OCI-M2 (cell line): ENCODE measurements around the gene ARL4D.
"Not testable (repeated sequence)": the region's sequence is repeated elsewhere in the genome, so short reads cannot be mapped to it uniquely, and the experiment has no call there.

Experiments
- DNase-seq: peaks from one replicate; lab custom pipeline; 2025; ENCODE audit not compliant: unreplicated experiment; lab: John Stamatoyannopoulos, UW

ARL4D gene

DNA sequence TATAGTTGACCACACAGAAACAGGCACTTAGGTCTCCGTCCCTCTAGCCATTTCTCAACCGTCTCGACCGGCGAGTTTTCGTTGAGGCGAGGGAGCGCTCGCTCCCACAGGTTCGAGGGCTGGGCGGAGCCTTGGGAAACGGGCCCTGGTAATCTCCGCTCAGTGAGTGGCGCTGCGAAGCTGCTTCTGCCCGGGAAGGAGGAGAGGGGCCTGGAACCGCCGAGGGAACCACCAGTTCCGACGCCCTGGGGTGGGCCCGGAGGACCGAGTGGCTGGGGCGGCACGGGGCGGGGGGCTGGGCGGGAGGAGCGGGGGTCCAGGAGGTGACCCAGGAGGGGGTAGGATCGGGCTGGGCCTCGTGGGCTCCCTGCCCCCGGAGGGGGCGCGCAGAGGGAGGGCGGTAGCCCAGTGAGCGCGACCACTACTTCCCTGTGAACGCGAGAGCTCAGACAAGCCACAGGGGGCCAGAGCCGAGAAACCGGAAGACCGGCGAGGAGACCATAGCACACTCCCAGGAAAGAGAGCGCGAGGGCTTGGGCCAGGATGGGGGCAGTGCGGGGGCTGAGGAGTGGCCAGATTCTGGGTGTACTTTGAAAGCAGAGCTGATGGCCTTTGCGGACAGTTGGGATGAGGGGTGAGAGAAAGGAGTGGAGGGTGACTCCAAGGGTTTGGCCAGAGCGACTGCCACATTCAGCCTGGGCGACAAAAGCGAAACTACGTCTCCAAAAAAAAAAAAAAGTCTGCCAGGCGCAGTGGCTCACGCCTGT is 29.9 kb upstream of the ARL4D start:
- DNase-seq = no peak

DNA sequence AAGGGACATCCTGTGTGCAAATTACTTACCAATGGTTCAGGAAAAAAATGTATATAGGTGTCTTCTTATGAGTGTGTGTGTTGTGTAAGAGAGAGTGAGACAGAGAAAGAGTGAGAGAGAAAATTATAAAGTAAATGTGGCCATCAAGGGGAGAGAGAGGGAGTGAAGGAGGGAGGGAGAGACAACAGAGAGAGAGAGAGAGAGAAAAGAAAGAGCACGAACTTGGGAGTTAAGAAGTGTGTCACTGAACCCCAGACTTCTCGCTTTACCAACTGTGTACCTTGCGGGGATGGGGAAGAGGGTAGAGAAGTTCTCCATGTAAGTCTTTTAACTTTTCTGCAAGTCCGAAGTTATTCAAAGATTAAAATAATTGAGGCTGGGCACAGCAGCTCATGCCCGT is 28.8 kb upstream of the ARL4D start:
- no peak for DNase-seq

DNA sequence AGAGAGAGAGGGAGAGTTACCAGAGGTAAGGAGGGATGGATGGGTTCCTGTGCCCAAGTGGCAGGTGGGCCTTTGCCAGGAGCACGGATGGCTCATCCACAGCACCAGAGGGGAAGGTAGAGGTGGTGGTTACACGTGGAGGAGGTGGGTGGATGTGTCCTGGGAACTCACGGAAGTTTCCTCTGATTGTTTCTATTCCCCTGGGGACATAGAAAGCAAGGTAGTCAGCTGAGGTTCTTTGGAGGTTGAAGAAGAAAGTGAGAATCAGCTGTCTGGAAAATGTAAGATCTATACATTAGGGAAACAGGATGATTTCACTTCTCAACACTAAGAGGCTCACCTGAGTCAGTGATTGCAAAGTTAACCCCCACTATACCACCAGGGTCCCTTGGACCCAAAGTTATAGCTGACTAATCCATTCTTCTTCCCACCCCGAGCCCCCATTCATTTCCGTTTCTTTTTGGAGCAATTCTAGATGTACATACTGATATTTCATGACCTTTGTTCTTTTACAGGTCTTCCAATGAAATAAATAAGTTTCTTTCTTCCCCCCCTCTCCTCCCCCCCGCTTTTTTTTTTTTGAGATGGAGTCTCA is 27.5 kb upstream of the ARL4D start:
- no peak for DNase-seq

DNA sequence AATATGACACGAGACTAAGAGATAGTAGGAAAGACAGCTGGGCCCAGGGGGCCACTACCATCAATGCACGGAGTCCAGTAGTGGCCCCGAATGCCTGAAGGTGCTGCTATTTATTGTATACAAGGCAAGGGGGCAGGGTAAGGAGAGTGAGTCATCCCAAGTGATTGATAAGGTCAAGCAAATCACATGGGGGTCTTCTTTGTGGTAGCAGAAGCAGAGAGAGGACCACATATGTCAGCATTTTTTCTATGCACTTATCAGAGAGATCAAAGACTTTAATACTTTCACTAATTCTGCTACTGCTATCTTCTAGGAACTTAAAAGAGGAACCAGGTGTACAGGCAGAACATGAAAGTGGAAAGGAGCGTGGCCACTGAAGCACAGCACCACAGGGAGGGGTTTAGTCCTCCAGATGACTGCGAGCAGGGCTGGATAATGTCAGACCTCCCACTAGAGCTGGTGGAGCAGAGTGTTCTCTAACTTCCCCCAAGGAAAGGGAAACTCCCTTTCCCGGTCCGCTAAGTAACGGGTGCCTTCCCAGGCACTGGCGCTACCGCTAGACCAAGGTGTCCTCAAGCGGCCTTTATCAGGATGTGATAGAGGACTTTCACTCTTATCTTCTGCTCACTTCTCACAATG is 26.4 kb upstream of the ARL4D start:
- no peak for DNase-seq

DNA sequence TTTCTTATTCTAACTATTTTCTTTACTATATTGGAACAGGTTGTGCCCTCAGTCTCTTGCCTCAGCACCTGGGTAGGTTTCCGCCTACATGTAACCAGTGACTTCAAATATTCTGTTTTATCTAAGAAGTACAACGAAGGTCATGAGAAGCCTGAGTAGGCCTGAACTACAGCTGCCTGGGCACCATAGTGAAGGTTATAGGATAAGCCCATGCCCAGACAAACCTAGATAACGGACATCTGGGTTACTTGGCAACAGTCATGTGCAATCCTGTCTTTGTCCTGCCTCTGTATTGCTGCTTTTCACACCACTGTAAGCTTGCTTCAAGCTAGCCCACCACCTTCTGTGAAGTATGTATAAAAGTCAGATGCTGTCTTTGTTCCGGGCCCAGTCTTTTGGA is 25.4 kb upstream of the ARL4D start:
- DNase-seq = no peak

DNA sequence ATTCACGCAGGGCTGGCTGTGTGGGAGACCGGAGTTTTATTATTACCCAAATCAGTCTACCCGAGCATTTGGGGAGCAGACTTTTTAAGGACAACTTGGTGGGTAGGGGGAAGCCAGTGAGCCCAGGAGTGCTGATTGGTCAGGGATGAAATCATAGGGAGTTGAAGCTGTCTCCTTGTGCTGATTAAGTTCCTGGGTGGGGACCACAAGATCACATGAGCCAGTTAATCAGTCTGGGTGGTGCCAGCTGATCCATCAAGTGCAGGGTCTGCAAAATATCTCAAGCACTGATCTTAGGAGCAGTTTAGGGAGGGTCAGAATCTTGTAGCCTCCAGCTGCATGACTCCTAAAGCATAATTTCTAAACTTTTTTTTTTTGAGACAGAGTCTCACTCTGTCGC is 22.9 kb upstream of the ARL4D start:
- DNase-seq = not testable (repeated sequence)

DNA sequence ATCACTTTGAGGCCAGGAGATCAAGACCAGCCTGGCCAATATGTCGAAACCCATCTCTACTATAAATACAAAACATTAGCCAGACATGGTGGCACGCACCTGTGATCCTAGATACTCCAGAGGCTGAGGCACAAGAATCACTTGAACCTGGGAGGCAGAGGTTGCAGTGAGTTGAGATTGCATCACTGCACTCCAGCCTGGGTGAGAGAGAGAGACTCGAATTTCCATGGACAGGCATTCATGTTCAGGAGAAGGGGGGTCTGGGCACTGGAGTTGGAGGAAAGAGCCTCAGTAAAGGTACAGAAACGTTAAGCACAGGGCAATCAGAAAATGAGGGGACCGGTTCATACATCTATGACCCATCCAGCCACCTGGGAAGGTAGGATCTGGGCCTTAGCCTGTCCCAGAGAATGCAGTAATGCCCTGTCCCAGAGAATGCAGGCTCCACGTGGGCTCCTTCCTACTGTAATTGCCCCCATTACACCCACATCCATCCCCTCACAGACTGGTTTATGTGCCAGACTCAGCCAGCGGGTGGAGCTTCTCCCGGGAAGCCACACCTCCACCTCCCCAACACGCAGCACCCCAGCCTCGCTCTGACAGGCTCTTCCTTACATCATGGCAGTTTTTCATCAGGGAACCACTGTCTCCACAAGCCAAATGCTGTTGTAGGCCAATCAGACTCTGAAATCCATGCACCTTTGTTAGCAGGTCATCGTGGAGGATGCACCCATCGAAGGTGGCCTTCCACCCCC is 21.6 kb upstream of the ARL4D start:
- no peak for DNase-seq

DNA sequence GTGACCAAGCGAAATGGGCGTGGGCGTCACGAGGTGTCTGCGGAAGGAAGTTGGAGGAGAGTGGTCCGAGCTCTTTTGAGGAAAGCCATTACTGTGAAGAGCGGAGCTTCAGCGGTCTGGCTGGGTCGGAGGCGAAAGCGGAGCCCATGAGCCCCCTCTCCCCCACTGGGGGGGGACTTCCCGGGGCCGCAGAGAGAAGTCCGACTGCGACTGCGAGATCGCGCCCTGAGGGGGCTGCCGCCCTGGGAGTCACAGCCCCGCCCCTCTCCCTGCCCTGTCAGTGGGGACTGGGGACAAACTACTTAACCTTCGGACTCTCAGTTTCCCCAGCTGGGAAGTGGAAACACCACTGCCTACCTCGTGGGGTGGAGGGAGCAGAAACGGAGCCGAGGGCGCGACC is 20.0 kb upstream of the ARL4D start:
- DNase-seq = no peak

DNA sequence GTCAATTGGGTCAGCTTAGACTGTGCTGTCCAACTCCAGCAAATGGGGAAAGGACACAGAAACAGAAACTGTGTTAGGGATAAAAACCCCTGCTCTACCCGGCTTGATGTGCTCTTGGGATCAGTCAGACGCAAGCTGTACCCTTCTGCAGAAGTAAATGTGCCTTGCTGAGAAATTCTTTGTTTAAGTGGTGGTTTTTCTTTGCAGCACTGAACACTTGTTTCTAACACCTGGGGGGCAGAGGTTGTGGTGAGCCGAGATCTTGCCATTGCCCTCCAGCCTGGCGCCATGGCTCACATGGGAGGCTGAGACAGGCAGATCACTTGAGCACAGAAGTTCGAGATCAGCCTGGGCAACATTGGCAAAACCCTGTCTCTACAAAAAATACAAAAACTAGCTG is 18.5 kb upstream of the ARL4D start:
- no peak for DNase-seq

DNA sequence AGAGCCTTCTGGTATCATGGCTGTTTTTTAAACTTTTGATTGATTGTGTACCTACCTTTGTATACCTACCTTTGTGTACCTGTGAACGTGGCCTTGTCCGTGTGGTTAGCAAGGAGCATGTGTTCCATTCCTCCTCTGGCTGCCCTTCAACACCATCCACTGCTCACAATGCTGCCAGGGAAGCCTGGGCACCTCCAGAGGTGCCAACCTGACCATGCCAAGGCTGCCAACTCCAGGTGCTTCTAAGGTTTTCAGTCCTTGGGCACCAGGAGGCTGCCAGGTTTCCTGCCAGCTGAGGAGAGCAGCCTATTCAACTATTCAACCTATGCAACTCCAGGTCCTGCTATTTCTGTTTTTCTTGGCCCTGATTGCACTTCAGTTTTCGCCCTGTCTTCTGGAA is 17.6 kb upstream of the ARL4D start:
- DNase-seq = no peak

DNA sequence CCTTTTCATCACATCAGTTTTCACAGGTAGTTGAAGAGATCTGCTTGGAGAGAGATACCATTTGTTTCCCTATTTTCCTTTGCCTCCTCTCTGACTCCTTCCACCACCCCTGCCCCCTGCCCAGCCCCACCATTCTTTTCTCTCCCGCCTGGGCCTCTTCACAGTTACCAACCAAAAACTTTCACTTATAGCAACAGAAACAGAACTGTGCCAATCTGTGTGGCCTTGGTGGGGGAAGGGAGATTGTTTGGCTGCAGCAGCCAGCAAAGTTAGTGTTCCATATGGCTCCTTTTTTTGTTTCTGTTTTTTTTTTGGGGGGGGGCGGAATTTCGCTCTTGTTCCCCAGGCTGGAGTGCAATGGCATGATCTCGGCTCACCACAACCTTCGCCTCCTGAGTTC is 17.2 kb upstream of the ARL4D start:
- no peak for DNase-seq

DNA sequence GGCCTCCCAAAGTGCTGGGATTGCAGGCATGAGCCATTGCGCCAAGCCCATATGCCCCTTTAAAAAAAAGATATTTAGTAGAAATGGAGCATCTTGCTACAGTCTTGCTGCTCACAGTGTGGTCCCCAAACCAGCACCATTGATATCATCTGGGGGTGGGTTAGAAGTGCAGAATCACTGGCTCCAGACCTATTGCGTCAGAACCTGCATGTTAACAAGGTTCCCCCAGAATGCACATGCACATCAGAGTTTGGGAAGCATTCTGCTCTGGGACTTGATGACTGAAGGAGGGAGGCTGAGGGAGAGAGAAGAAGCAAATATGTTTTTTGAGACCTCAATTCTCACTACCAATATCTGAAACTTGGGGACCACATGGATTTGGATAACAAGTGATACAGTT is 16.0 kb upstream of the ARL4D start:
- no peak for DNase-seq

DNA sequence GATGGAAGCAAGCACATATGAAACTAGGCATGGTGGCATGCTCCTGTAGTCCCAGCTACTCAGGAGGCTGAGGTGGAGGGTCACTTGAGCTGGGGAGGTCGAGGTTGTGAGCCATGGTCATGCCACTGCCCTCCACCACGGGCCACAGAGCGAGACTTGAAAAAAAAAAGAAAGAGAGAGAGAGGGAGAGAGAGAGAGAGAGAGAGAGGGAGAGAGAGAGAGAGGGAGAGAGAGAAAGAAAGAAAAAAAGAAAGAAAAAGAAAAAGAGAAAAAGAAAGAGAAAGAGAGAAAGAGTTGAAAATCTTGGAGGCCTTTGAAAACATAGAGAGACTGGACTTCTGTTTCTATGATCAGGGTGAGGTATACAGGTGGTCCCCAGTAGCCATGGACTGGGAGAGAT is 15.4 kb upstream of the ARL4D start:
- DNase-seq = no peak

DNA sequence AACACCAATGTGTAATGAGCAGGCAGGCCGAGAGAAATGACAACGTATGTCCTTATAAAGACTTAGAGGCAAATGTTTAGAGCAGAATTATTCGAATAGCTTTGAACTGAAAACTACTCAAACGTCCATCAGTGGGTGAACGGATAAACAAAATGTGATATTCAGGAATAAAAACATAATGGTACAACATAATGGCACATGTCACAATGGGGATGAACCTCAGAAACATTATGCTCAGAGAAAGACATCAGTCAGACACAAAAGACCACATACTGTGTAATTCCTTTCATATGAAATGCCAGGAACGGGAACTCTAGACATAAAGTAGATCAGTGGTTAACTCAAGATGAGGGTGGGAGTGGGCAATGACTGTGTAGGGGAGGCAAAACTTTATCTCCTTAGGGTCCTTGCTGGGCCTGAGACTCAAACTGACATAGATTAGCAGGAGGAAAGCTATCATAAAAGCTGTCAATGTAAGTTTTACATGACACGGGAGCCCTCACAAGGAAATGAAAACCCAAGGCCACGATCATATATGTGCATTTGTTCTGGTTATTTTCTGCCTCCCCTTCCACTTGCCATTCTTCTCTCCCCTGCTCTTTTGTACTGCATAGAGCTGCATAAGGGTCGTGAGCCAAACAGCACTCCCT is 14.8 kb upstream of the ARL4D start:
- DNase-seq = no peak

DNA sequence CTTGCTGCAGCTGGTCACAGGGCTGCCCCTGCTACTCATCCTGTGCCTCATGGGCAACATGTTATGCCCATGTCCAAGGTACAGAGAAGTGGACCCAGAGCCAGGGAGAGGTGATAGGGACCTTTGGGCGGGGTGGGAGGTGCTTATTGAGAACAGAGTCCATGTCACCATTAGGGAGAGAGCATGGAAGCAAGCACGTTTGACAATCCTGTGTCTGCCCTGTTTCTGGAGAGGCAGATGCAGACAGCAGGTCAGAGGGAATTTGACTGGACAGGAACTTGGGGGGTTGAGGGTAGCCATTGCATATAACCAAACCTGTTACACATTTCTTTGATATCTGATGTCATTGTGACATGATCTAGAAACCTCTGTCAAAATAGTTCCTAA is 14.3 kb upstream of the ARL4D start:
- no peak for DNase-seq

DNA sequence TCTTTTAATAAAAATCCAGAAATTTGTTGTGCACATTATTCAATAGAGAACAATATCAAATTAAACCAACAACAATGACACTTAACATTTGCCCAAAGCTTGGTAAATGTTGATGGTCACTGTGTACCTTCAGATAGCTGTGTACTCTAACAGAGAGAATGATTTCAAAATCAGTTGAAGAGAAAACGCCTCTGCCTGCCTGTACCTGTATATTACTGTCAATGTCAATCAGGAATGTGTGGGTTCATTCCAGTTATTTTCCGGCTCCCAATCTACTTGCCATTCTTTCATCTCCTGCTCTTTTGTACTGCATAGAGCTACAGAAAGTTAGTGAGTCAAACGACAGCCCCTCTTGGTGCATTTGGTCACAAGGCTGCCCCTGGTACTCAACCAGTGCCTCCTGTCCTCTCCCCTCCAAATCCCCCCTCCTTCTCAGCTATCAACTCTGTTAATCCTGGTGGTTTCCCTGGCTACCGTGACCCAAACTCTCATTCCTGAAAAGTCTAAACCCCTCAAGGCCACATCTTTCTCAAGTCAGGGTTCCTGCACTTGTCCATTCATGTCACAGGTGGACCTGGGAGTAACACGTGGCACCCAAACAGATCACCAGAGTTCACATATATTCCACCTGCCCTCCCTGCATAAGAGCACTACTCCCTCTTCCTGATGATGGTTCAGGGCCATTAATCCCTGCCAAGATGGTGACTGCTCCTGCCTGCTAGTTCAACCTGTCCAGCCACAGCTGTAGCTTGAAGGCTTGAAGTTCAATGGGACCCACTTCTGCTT is 13.6 kb upstream of the ARL4D start:
- DNase-seq = no peak

DNA sequence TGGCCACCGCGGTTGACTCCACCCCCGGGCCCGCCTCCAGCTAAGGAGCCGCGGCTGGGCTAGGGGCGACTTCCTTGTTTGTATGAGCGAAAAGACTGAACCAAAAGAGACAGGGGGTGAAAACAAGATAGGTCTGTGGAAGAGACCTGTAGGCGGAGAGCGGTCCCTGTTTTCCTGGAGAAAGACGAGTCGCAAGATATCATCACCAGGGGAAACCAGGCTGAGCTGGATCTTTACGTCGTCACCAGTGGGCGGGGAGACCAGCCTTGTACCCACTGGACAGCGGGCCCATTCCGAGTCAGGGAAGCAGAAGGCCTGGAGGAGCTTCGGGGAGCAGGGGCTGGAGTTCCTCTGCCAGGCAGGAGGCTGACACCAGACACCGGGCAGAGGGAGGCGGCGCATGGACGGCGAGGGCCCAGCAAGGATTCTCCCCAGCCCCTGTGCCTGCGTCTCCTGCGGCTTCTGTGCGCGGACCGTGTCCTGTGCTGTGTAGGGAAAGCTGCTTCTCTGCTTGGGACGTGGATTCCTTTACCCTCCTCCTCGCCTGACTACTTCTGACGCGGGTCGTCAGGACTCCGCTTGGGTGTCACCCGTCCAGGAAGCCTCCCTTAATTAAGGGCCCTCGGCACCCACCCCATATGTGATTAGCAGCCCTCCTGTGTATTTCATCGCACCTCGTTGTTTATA is 10.3 kb upstream of the ARL4D start:
- DNase-seq = peak; percentile 79

DNA sequence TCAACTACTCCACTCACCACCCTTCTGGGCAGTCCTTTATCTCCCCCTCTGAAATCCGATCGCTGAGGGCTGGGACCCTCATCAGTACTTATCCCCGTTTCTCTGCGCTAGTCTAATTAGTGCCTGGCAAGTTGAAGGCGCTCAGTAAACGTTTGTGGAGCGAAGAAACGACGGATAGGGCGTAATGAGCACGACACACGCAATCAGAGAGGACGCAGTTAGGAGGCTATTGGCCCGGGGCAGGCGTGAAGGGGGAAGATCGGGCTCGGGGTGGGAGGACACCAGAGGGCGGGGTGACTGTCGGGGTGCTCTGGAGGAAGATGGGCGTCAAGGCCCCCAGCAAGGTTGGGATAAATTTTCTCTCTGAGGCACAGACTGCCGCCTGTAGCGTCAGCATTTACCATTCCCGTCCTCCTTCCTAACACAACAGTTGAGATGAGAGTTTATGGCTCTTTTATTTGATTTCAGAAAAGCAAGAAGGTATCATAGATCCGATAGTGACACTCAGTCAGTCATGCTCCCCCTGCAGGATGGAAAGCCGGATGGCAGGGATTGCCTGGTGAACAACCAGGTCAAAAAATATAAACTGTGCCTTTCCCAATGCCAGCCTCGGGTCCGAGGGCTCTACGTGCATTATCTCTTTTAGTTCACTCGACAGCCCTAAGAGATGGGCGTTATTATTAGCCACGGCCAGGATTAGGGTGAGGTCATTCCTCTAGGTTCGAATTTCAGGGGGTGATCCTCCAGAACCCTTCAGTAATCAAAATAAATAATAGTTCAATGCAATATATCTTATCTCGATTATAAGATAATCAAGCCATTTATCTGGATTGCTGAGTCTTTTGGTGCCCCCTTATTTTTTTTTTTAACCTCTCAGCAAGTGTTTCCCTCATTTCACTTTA is 9.5 kb upstream of the ARL4D start:
- DNase-seq = peak; percentile 83

DNA sequence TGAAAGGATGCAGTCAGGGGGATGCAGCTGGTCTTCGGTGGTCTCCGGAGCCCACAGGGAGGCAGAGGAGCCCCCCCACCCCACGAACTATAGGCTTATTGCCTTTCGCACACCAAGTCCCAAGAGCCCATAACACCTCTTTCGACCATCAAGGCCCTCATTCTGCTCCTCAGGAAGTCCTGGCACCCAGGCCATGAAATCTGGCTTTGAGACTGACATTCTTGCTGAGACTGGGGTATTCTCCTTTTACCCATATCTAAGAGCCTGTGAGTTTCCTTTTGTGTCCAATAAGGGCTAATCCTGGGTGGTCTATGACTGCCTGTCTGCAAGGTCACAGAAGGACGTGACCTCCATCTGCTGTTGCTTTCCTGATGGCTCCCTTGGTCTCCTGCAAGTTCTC is 6.4 kb upstream of the ARL4D start:
- DNase-seq = no peak
